GM23248 (cell line): ENCODE measurements around the gene ALDH1A2.

Source experiments
- EZH2 ChIP-seq: fragments of 200-600 bp; sonication (generic); IDR thresholded peaks from 2 replicates; pipeline ENCODE4 v1.6.1; 2018; ENCODE audit warnings: antibody characterized with exemption, mild to moderate bottlenecking; ENCODE audit not compliant: insufficient read depth, poor library complexity, severe bottlenecking
- EZH2phosphoT487 ChIP-seq: fragments of 200-600 bp; sonication (generic); IDR thresholded peaks from 2 replicates; pipeline ENCODE4 v1.6.1; 2018; ENCODE audit warnings: antibody characterized with exemption, moderate library complexity, mild to moderate bottlenecking, low read depth; ENCODE audit not compliant: insufficient read depth

DNA sequence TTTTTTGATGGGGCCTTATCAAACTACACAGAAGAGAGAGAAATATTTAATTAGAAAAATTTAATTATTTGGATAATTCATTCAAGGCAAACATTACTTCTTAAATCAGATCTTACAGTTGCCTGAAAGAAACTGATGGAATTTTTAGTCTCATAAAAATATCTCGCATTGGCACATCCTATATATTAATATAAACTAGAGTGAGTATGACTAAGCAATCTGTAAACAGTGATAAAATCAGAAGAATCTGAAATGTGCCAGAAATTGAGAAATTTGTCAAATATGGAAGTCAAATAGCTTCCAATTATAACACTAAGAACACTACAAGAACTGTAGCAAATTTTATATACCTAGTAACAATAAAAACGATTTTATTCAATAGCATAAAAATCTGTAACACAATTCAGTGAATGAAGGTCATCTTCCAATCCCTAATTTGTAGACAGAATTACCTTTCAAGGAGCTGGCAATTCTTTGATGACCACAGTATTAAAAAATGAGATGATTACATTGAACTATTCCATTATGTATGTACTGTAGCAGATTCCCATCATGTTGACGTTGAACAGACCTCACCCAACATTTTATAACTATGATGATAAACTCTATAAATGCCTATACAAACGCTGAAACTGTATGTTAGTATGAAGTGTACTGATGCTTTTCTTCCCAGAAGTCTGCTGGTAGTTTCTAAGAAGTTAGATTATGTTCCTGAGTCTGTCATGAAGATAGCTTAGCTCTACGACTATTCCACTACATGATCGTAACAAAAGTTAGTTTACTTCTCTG is 63.0 kb downstream of the ALDH1A2 start:
- no peak for TF ChIP-seq EZH2phosphoT487
- TF ChIP-seq EZH2 = no peak
